ENCODE data around the gene MMAB.
A peak's percentile ranks its signal among the peaks of the same experiment; 100 is the strongest.

MMAB gene

DNA sequence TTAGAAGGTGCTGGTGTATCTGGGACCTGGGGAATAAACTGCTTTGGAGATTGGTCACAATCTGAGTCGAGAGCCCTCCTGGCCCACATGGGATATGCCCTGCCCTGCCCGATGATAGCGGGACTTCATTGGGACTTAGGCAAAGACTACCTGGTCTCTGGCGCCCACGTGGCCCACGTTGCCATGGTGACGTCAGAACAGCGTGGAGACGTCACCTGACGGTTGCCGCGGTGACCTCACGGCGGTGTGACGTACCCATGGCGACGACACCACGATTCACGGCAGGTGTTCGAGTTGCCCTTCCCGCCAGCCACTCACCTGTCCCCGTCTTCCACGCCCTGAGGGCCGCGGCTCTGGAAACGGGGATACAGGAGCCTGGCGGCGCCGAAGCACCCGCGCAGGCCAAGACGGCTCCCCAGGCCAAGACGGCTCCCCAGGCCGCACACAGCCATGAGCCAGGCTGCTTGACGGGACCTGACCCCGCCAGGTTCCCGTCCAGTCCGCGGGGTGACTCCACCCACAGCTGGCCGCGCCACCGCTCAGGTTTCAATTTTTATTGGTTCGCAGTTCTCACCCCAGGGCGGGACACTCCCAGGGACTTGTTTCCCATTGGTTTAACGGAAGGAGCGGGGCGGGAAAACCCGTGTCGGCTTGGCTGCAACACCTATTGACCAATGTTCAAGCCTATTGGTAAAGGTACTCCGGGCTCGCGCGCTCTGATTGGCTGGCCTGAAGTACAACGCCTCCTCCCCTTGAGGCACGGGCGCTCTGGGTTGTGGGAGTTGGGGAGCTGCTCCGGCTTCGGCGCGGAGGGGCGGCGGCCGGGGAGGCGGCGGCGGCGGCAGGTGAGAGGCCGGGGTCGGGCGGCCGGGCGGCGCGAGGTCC lies at the start of gene MMAB, which contains the start of gene MVK:
Gene MMAB, minus strand, starts transcription at position 476 of the 885 bp plus-strand sequence. Its CDS starts 24 bp downstream, at position 452.
Gene MVK, plus strand, starts transcription at position 766 of the 885 bp plus-strand sequence. CDS start 1,029 bp downstream, outside the sequence.
- peak; percentile 98 for DNase-seq (ENCODE audit: extremely low read depth, insufficient read length)
- H3K27me3 ChIP-seq (replicated peaks; ENCODE audit: control insufficient read depth, insufficient read depth, low read length), result no peaks in the 10 kb centered on the region
- TF ChIP-seq, protein P1, sequence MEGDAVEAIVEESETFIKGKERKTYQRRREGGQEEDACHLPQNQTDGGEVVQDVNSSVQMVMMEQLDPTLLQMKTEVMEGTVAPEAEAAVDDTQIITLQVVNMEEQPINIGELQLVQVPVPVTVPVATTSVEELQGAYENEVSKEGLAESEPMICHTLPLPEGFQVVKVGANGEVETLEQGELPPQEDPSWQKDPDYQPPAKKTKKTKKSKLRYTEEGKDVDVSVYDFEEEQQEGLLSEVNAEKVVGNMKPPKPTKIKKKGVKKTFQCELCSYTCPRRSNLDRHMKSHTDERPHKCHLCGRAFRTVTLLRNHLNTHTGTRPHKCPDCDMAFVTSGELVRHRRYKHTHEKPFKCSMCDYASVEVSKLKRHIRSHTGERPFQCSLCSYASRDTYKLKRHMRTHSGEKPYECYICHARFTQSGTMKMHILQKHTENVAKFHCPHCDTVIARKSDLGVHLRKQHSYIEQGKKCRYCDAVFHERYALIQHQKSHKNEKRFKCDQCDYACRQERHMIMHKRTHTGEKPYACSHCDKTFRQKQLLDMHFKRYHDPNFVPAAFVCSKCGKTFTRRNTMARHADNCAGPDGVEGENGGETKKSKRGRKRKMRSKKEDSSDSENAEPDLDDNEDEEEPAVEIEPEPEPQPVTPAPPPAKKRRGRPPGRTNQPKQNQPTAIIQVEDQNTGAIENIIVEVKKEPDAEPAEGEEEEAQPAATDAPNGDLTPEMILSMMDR (IDR thresholded peaks at IDR 0.05; ENCODE audit: insufficient read depth, low read length, poor library complexity, severe bottlenecking), result no peak
- H3K36me3 ChIP-seq (ENCODE audit: control insufficient read depth, insufficient read depth, low read length), result peaks cover 19% of the 10 kb centered on the region
- peak within 1 kb of the TSS; percentile 89 for H3K4me3 ChIP-seq (replicated peaks; ENCODE audit: low read depth, low read length)

DNA sequence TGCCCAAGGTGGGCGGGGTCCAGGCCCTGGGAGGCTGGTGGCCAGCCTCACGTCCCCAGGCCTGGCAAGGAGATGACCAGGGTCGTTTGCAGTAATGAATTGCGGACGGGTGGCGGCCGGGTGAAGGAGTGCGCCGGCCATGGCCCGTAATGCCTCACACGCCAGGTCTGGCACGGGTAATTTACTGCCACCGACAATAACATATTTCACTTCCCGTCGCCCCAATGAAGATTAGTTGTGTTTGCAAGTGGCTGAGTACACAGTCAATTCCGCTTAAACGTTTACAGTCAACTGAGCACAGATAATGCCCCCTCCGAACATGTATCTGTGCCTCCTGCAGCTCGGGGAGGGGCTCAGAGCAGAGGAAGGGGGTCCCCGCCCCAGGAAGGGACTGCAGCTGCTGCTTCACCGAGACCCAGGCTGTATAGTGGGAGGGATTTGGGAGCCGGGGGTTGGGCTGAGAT lies 48.6 kb upstream of the MMAB start:
- H3K4me3 ChIP-seq (replicated peaks; ENCODE audit: low read depth, low read length), result no peak overlapping the region
- TF ChIP-seq, protein P1 (IDR thresholded peaks at IDR 0.05; ENCODE audit: insufficient read depth, low read length, poor library complexity, severe bottlenecking), result no peak
- H3K27me3 ChIP-seq (replicated peaks; ENCODE audit: control insufficient read depth, insufficient read depth, low read length), result no peaks in the 10 kb centered on the region; the same call in 1 of the 2 replicates
- no peak for DNase-seq (ENCODE audit: extremely low read depth, insufficient read length)
- H3K36me3 ChIP-seq (ENCODE audit: control insufficient read depth, insufficient read depth, low read length), result no peaks in the 10 kb centered on the region

DNA sequence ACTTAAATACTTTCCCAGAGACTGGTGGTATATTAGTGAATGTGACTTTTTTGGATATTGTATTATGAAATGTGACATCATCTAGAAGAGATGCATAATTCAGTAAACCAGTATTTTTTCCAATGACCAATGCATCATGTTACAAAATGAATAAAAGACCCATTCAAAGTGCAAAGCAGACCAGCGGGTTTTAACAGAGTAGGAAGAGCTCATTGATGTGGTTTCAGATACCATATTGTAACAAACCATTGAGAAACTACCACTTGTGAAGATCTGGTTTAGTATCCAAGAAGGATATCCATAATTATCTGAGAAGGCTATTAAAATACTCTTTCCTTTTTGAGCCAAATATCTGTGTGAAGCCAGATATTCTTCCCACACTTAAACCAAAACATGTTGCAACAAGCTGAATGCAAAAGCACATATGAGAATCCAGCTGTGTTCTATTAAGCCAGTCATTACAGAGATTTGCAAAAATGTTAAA lies 47.9 kb upstream of the MMAB start:
- no peak for DNase-seq (ENCODE audit: extremely low read depth, insufficient read length)
- Histone ChIP-seq H3K4me3 (replicated peaks; ENCODE audit: low read depth, low read length) (no peak overlapping the region), H3K27me3 (replicated peaks; ENCODE audit: control insufficient read depth, insufficient read depth, low read length) (peaks cover under 1% of the 10 kb centered on the region; the same call in 1 of the 2 replicates), H3K36me3 (ENCODE audit: control insufficient read depth, insufficient read depth, low read length) (no peaks in the 10 kb centered on the region)
- TF ChIP-seq, protein P1 (IDR thresholded peaks at IDR 0.05; ENCODE audit: insufficient read depth, low read length, poor library complexity, severe bottlenecking), result no peak

DNA sequence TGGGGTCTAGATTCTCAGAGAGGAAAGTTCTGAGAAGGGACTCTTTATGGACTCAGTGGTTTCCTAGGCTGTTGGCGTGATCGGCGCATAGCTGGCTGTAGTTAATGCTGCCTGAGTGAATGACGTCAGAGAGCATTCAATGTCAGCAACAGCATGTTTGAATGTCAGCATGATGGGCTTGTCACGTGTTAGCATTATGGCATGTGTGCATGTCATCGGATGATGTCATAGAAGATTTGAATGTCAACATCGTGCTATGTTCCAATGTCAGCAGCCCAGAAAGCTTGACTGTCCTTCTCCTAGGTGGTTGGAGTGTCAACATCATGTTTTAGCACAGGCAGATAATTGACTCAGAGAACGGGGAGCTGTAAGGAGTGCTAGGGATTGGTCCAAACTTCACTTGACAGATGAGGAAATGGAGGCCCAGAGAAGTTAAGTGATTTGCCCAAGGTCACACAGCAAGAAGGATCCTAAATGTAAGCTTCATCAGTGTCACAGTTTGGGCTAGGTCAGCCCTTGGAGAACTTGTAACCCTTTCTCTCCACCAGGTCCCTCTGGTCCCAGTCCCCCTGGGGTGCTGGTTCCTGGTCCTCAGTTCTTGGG lies 45.8 kb upstream of the MMAB start:
- TF ChIP-seq, protein P1 (IDR thresholded peaks at IDR 0.05; ENCODE audit: insufficient read depth, low read length, poor library complexity, severe bottlenecking), result no peak
- Histone ChIP-seq H3K36me3 (ENCODE audit: control insufficient read depth, insufficient read depth, low read length) (no peaks in the 10 kb centered on the region), H3K4me3 (replicated peaks; ENCODE audit: low read depth, low read length) (no peak overlapping the region), H3K27me3 (replicated peaks; ENCODE audit: control insufficient read depth, insufficient read depth, low read length) (peaks cover 2% of the 10 kb centered on the region; the same call in 1 of the 2 replicates)
- DNase-seq (ENCODE audit: extremely low read depth, insufficient read length), result no peak

DNA sequence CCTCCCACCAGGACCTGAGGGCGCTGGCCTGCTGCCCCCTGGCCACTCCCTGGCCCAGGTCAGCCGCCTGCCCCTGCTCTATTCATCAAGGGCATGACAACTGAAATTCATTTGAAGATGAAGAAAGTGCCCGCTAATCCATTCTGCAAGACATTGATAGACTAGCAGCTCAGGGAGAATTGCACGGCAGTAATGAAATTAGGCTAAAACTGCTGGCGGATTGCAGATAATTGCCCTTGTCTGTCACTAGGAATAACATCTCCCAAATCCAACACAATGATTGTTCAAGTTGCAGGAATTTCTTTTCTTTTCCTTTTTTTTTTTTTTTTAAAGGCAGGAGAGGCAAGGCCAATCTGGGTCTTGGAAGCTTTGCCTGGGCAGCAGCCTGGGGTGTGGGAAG lies 44.8 kb upstream of the MMAB start:
- Histone ChIP-seq H3K27me3 (replicated peaks; ENCODE audit: control insufficient read depth, insufficient read depth, low read length) (peaks cover 2% of the 10 kb centered on the region; the same call in 1 of the 2 replicates), H3K36me3 (ENCODE audit: control insufficient read depth, insufficient read depth, low read length) (no peaks in the 10 kb centered on the region), H3K4me3 (replicated peaks; ENCODE audit: low read depth, low read length) (no peak overlapping the region)
- DNase-seq (ENCODE audit: extremely low read depth, insufficient read length), result no peak
- TF ChIP-seq, protein P1 (IDR thresholded peaks at IDR 0.05; ENCODE audit: insufficient read depth, low read length, poor library complexity, severe bottlenecking), result no peak
